Progenitor cell of endocrine pancreas (in vitro differentiated cells): Measurements from ENCODE around the gene SELENOW. TPM values are rescaled to one million over a fixed set of nuclear protein-coding genes. Genes with fewer than 3 reads are reported as not detected.

Experiments used
- DNase-seq: peaks from one replicate; pipeline ENCODE4 v3.0.0; 2021; ENCODE audit warnings: low spot score; ENCODE audit not compliant: unreplicated experiment
- H3K27ac Mint-ChIP-seq: 2 replicates; pipeline ENCODE4 v1.8.0; 2021; ENCODE audit warnings: mild to moderate bottlenecking, moderate library complexity, mixed read lengths
- H3K27me3 Mint-ChIP-seq: 2 replicates; pipeline ENCODE4 v1.8.0; 2021; ENCODE audit warnings: mixed read lengths
- H3K36me3 Mint-ChIP-seq: 2 replicates; pipeline ENCODE4 v1.8.0; 2022; ENCODE audit warnings: mixed read lengths; ENCODE audit not compliant: insufficient read depth
- H3K4me1 Mint-ChIP-seq: 2 replicates; pipeline ENCODE4 v1.8.0; 2021; ENCODE audit warnings: low read depth, mixed read lengths
- H3K4me3 Mint-ChIP-seq: 2 replicates; pipeline ENCODE4 v1.8.0; 2021; ENCODE audit warnings: low read depth, mild to moderate bottlenecking, moderate library complexity, mixed read lengths
- H3K9me3 Mint-ChIP-seq: 2 replicates; pipeline ENCODE4 v1.8.0; 2021; ENCODE audit warnings: low read depth, mixed read lengths
- CTCF ChIP-seq: fragments of 200-600 bp; sonication (generic); IDR thresholded peaks from one replicate; pipeline ENCODE4 v1.5.0; 2021; ENCODE audit warnings: antibody characterized with exemption, mild to moderate bottlenecking; ENCODE audit not compliant: unreplicated experiment
- total RNA-seq: library from RNA; stranded (reverse); gene quantifications from 2 replicates; pipeline ENCODE4 v1.2.1, GENCODE V29; 2021

Gene SELENOW
- total RNA-seq, 1 donor from 2014 or later: 392 TPM

- H3K27ac Mint-ChIP-seq: no peak overlapping the region
- H3K27me3 Mint-ChIP-seq: no peaks in the 10 kb centered on the region
- H3K4me3 Mint-ChIP-seq: no peak overlapping the region
- H3K9me3 Mint-ChIP-seq: no peaks in the 10 kb centered on the region
- DNase-seq: no peak
- H3K36me3 Mint-ChIP-seq: peaks cover 2% of the 10 kb centered on the region
- TF ChIP-seq CTCF: no peak
- H3K4me1 Mint-ChIP-seq: peaks cover 3% of the 10 kb centered on the region
Measured at GRCh38 chr19:47792616-47793015, 14.1 kb downstream of the SELENOW start.

- no peak for DNase-seq
- Mint-ChIP-seq H3K36me3 (no peaks in the 10 kb centered on the region), H3K27ac (no peak overlapping the region), H3K4me3 (no peak overlapping the region), H3K4me1 (no peaks in the 10 kb centered on the region), H3K9me3 (no peaks in the 10 kb centered on the region), H3K27me3 (peaks cover 5% of the 10 kb centered on the region)
- TF ChIP-seq CTCF: no peak
Measured at GRCh38 chr19:47794526-47794925, 16.0 kb downstream of the SELENOW start.

- Mint-ChIP-seq H3K27ac (no peak overlapping the region), H3K4me3 (no peak overlapping the region), H3K36me3 (peaks cover 1% of the 10 kb centered on the region), H3K9me3 (peaks cover 5% of the 10 kb centered on the region), H3K4me1 (no peaks in the 10 kb centered on the region), H3K27me3 (peaks cover 5% of the 10 kb centered on the region)
- TF ChIP-seq CTCF: no peak
- DNase-seq: no peak
Measured at GRCh38 chr19:47796785-47797184, 18.3 kb downstream of the SELENOW start.

- no peak overlapping the region for H3K27ac Mint-ChIP-seq
- H3K4me3 Mint-ChIP-seq: no peak overlapping the region
- peaks cover 1% of the 10 kb centered on the region for H3K36me3 Mint-ChIP-seq
Measured at GRCh38 chr19:47797996-47798903, 19.7 kb downstream of the SELENOW start.

GRCh38 chr19:47798904-47799266 is 20.4 kb downstream of the SELENOW start:
- TF ChIP-seq CTCF: no peak
- H3K27me3 Mint-ChIP-seq: peaks cover 5% of the 10 kb centered on the region
- H3K36me3 Mint-ChIP-seq: peaks cover 1% of the 10 kb centered on the region
- no peak for DNase-seq
- H3K9me3 Mint-ChIP-seq: peaks cover 5% of the 10 kb centered on the region
- no peaks in the 10 kb centered on the region for H3K4me1 Mint-ChIP-seq
- H3K4me3 Mint-ChIP-seq: no peak overlapping the region
- H3K27ac Mint-ChIP-seq: peak overlapping the region; percentile 22

More at GRCh38 chr19:47797996-47798903, 19.7 kb downstream of the SELENOW start:
- no peak for TF ChIP-seq CTCF
- Mint-ChIP-seq H3K4me1 (no peaks in the 10 kb centered on the region), H3K9me3 (peaks cover 5% of the 10 kb centered on the region), H3K27me3 (peaks cover 5% of the 10 kb centered on the region)
- no peak for DNase-seq
